SK-N-SH treated with all-trans-retinoic acid at 6 μM for 48 hours (cell line): Measurements from ENCODE around the gene AFG1L.

ENCODE experiments used
- PATZ1 ChIP-seq: fragments of 250-450 bp; sonication (Bioruptor Pico); IDR thresholded peaks from 2 replicates; pipeline ENCODE4 v1.8.0; 2020; ENCODE audit warnings: mild to moderate bottlenecking, moderate library complexity, borderline replicate concordance
- ZNF8 ChIP-seq: fragments of 450-650 bp; formaldehyde crosslinking; IDR thresholded peaks from 2 replicates; pipeline ENCODE4 v1.5.0; 2020; ENCODE audit warnings: mild to moderate bottlenecking, moderate library complexity

DNA sequence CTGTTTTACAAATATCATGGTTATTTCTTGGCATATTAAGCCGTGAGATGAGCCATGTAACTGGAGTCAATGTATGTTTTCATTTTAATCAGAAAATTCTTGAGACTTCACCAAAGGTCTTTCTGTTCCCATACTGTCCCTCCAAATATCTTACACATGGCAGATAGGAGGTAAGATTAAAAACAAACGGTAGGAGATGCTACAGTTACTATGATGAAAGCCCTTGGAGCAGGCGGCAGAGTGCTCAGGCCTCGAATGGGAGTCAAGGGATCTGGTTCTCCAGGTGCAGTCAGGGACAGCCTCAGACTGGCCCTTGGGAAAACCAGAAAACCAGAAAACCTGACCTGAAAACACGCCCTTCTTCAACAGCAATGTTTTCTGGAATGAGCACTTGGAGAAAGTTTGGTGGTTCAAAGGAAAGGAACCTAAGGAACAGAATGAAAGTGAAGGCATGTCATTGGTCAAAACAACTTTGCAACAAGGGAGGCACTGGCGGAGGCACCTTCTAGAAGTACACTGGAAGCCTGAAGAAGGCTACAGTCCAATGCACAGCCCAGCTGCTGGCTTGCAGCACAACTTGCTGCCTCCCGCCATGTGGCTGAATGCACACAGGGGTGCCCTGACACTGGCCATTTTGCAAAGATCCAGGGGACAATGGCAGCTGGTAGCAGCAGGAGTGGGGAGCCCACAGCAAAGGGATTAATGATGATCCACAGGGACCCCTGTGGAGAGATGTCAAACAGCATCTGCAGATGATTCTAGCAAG lies 248.5 kb downstream of the AFG1L start:
- TF ChIP-seq ZNF8 (CRISPR knock-in tag) (no peak), PATZ1 (CRISPR knock-in tag) (no peak)
